ENCODE data around the gene UMAD1.

UMAD1 gene

DNA sequence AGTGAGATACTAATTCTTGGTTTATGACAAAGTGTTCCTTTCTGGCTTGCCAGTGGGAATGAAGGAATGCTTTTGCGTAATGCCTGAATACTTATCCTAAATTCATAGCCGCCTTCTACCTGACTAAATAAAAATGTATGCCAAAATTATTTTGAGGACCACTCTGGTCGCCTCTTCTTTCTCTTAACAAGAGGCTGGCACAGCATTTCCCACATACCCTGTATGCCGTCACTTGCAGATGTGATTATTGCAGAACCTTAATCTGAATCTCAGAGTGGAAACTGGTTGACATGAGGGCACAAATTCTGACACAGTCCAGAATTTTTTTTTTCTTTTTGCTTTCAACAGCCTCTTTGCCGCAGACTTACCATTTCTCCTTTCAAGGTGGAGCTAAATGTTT is 203.4 kb downstream of the UMAD1 start:
- Histone ChIP-seq H2BK12ac (ENCODE audit: low read length in 2 of 2) (no peak overlapping the region), H2BK15ac (ENCODE audit: low read depth, poor library complexity, severe bottlenecking) (no peak overlapping the region), H3K23ac (ENCODE audit: low read length in 2 of 2) (no peak overlapping the region), H4K8ac (ENCODE audit: low read length) (no peak overlapping the region), H2BK5ac (ENCODE audit: low read depth, low read length, poor library complexity, severe bottlenecking) (no peak overlapping the region), H3K4me1 (ENCODE audit: control insufficient read depth, insufficient read depth, low read depth, low read length) (no peaks in the 10 kb centered on the region), H2BK120ac (ENCODE audit: low read depth, low read length) (no peak overlapping the region), H3K9me3 (ENCODE audit: control insufficient read depth, low read length) (no peaks in the 10 kb centered on the region), H3K36me3 (ENCODE audit: control insufficient read depth in 1 of 2, insufficient read depth in 2 of 2, low read depth in 1 of 2, low read length in 2 of 2) (no peaks in the 10 kb centered on the region), H4K91ac (ENCODE audit: low read length) (no peak overlapping the region), H2AK5ac (ENCODE audit: low read length, severe bottlenecking) (no peak overlapping the region), H3K27me3 (ENCODE audit: control insufficient read depth in 1 of 2, insufficient read depth in 1 of 2, low read length in 2 of 2) (no peaks in the 10 kb centered on the region), H2AFZ (ENCODE audit: low read depth, low read length) (no peak overlapping the region), H3K14ac (ENCODE audit: low read length in 2 of 2) (no peak overlapping the region), H3K4ac (ENCODE audit: low read depth in 1 of 2, low read length in 2 of 2) (no peak overlapping the region), H3K79me1 (replicated peaks; ENCODE audit: low read length, poor library complexity, severe bottlenecking) (peaks cover 2% of the 10 kb centered on the region), H3K4me2 (ENCODE audit: low read length, poor library complexity, severe bottlenecking) (no peak overlapping the region), H3K4me3 (ENCODE audit: insufficient read depth in 1 of 2, low read depth in 1 of 2, low read length in 2 of 2) (no peak overlapping the region), H3K18ac (ENCODE audit: low read depth in 1 of 2, low read length in 2 of 2) (no peak overlapping the region), H3K9ac (ENCODE audit: low read length) (no peak overlapping the region), H3K27ac (ENCODE audit: low read length, poor library complexity, severe bottlenecking) (no peak overlapping the region)
- WGBS, result 84% methylated on average over 5 of the region's 5 CpGs
- no peak for DNase-seq

DNA sequence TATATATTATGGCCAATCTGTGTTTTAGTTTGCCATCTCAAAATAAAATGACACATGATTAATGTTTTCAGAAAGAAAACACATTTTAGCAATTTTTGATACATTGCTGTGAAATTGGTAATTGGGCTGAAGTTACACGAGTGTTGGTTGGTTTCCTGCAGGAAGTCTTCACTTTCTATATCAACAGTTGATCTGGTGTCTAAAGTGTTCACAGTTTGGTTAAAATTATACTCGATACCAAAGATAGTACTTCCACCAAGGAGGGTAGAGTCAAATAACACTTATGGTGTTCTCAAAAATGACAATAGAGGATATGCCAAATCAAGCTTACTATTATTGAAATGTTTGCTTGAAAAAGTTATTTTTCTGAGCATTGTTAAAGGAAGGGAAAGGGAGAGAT is 207.7 kb downstream of the UMAD1 start:
- H2BK120ac ChIP-seq (ENCODE audit: low read depth, low read length), result no peak overlapping the region
- no CpG with 5 or more reads among the region's 2 CpGs for WGBS
- H3K4me2 ChIP-seq (ENCODE audit: low read length, poor library complexity, severe bottlenecking), result no peak overlapping the region
- no peak overlapping the region for H3K18ac ChIP-seq (ENCODE audit: low read depth in 1 of 2, low read length in 2 of 2)
- H2BK5ac ChIP-seq (ENCODE audit: low read depth, low read length, poor library complexity, severe bottlenecking), result no peak overlapping the region
- H3K23ac ChIP-seq (ENCODE audit: low read length in 2 of 2), result no peak overlapping the region
- H2AK5ac ChIP-seq (ENCODE audit: low read length, severe bottlenecking), result no peak overlapping the region
- no peak overlapping the region for H3K9ac ChIP-seq (ENCODE audit: low read length)
- H3K4me3 ChIP-seq (ENCODE audit: insufficient read depth in 1 of 2, low read depth in 1 of 2, low read length in 2 of 2), result no peak overlapping the region
- DNase-seq, result no peak
- H2BK15ac ChIP-seq (ENCODE audit: low read depth, poor library complexity, severe bottlenecking), result no peak overlapping the region
- H4K91ac ChIP-seq (ENCODE audit: low read length), result no peak overlapping the region
- H3K4me1 ChIP-seq (ENCODE audit: control insufficient read depth, insufficient read depth, low read depth, low read length), result no peaks in the 10 kb centered on the region
- H2AFZ ChIP-seq (ENCODE audit: low read depth, low read length), result no peak overlapping the region
- peaks cover 5% of the 10 kb centered on the region for H3K79me1 ChIP-seq (replicated peaks; ENCODE audit: low read length, poor library complexity, severe bottlenecking)
- no peak overlapping the region for H4K8ac ChIP-seq (ENCODE audit: low read length)
- no peak overlapping the region for H3K14ac ChIP-seq (ENCODE audit: low read length in 2 of 2)
- no peak overlapping the region for H3K4ac ChIP-seq (ENCODE audit: low read depth in 1 of 2, low read length in 2 of 2)
- H3K36me3 ChIP-seq (ENCODE audit: control insufficient read depth in 1 of 2, insufficient read depth in 2 of 2, low read depth in 1 of 2, low read length in 2 of 2), result no peaks in the 10 kb centered on the region
- H2BK12ac ChIP-seq (ENCODE audit: low read length in 2 of 2), result no peak overlapping the region
- H3K27ac ChIP-seq (ENCODE audit: low read length, poor library complexity, severe bottlenecking), result no peak overlapping the region
- no peaks in the 10 kb centered on the region for H3K9me3 ChIP-seq (ENCODE audit: control insufficient read depth, low read length)
- H3K27me3 ChIP-seq (ENCODE audit: control insufficient read depth in 1 of 2, insufficient read depth in 1 of 2, low read length in 2 of 2), result no peaks in the 10 kb centered on the region

DNA sequence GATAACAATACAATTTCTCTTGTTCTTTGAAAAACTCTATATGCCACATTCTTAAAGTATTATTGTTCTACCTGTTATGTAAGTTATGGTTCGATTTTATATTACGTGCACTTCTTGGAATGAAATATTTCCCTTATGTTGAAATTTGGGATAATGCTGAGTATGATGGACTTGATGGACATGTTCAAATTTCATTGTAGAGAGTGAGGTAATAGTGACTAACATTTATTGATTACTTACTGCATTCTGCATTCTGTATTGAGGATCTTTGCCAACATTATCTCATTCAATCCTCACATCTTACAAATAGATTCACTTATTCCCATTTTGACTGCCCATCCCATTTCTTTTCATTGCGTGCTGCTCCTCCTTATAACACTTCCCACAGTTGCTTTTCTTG is 208.3 kb downstream of the UMAD1 start:
- no peak overlapping the region for H2BK120ac ChIP-seq (ENCODE audit: low read depth, low read length)
- WGBS, result 50% methylated on average over 2 of the region's 3 CpGs
- H3K18ac ChIP-seq (ENCODE audit: low read depth in 1 of 2, low read length in 2 of 2), result no peak overlapping the region

DNA sequence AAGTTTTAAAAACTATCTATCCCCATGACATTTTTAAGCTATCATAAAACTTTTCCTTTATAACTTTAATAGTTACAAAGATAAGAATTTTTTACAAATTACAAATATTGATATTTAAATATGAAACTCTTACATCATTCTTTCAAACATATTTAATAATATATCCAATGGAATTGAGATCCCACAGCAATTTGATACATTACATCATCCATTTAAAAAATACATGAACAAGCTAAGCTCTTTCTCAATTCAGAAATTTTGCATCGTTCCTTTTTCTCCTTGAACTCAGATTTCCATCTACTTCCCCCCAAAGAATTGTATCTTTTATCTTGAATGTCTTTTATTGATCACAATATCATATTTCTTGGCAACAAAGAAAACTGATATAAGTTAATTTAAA is 209.6 kb downstream of the UMAD1 start:
- H3K23ac ChIP-seq (ENCODE audit: low read length in 2 of 2), result no peak overlapping the region
- no peak overlapping the region for H3K18ac ChIP-seq (ENCODE audit: low read depth in 1 of 2, low read length in 2 of 2)
- H4K91ac ChIP-seq (ENCODE audit: low read length), result no peak overlapping the region
- no peaks in the 10 kb centered on the region for H3K4me1 ChIP-seq (ENCODE audit: control insufficient read depth, insufficient read depth, low read depth, low read length)
- H4K8ac ChIP-seq (ENCODE audit: low read length), result no peak overlapping the region
- H2BK120ac ChIP-seq (ENCODE audit: low read depth, low read length), result no peak overlapping the region
- H3K9ac ChIP-seq (ENCODE audit: low read length), result no peak overlapping the region
- no peak overlapping the region for H2BK12ac ChIP-seq (ENCODE audit: low read length in 2 of 2)
- no peak overlapping the region for H2BK15ac ChIP-seq (ENCODE audit: low read depth, poor library complexity, severe bottlenecking)
- H2BK5ac ChIP-seq (ENCODE audit: low read depth, low read length, poor library complexity, severe bottlenecking), result no peak overlapping the region
- no peak overlapping the region for H3K4me3 ChIP-seq (ENCODE audit: insufficient read depth in 1 of 2, low read depth in 1 of 2, low read length in 2 of 2)
- H3K4me2 ChIP-seq (ENCODE audit: low read length, poor library complexity, severe bottlenecking), result no peak overlapping the region
- H3K4ac ChIP-seq (ENCODE audit: low read depth in 1 of 2, low read length in 2 of 2), result no peak overlapping the region
- DNase-seq, result no peak
- no peaks in the 10 kb centered on the region for H3K36me3 ChIP-seq (ENCODE audit: control insufficient read depth in 1 of 2, insufficient read depth in 2 of 2, low read depth in 1 of 2, low read length in 2 of 2)
- no peak overlapping the region for H2AK5ac ChIP-seq (ENCODE audit: low read length, severe bottlenecking)
- peaks cover 6% of the 10 kb centered on the region for H3K79me1 ChIP-seq (replicated peaks; ENCODE audit: low read length, poor library complexity, severe bottlenecking)
- H3K27ac ChIP-seq (ENCODE audit: low read length, poor library complexity, severe bottlenecking), result no peak overlapping the region
- peaks cover 6% of the 10 kb centered on the region for H3K9me3 ChIP-seq (ENCODE audit: control insufficient read depth, low read length)
- H2AFZ ChIP-seq (ENCODE audit: low read depth, low read length), result no peak overlapping the region
- 100% methylated on average over 1 of the region's 1 CpG for WGBS
- no peak overlapping the region for H3K14ac ChIP-seq (ENCODE audit: low read length in 2 of 2)
- H3K27me3 ChIP-seq (ENCODE audit: control insufficient read depth in 1 of 2, insufficient read depth in 1 of 2, low read length in 2 of 2), result no peaks in the 10 kb centered on the region

More for the DNA sequence above, 208.3 kb downstream of the UMAD1 start:
- Histone ChIP-seq H3K4me2 (ENCODE audit: low read length, poor library complexity, severe bottlenecking) (no peak overlapping the region), H4K91ac (ENCODE audit: low read length) (no peak overlapping the region), H3K27me3 (ENCODE audit: control insufficient read depth in 1 of 2, insufficient read depth in 1 of 2, low read length in 2 of 2) (no peaks in the 10 kb centered on the region), H3K9me3 (ENCODE audit: control insufficient read depth, low read length) (no peaks in the 10 kb centered on the region), H2BK15ac (ENCODE audit: low read depth, poor library complexity, severe bottlenecking) (no peak overlapping the region), H2AFZ (ENCODE audit: low read depth, low read length) (no peak overlapping the region), H3K9ac (ENCODE audit: low read length) (no peak overlapping the region), H3K23ac (ENCODE audit: low read length in 2 of 2) (no peak overlapping the region), H3K79me1 (replicated peaks; ENCODE audit: low read length, poor library complexity, severe bottlenecking) (peaks cover 5% of the 10 kb centered on the region), H3K27ac (ENCODE audit: low read length, poor library complexity, severe bottlenecking) (no peak overlapping the region), H3K4ac (ENCODE audit: low read depth in 1 of 2, low read length in 2 of 2) (no peak overlapping the region), H3K4me3 (ENCODE audit: insufficient read depth in 1 of 2, low read depth in 1 of 2, low read length in 2 of 2) (no peak overlapping the region), H2AK5ac (ENCODE audit: low read length, severe bottlenecking) (no peak overlapping the region), H4K8ac (ENCODE audit: low read length) (no peak overlapping the region), H2BK12ac (ENCODE audit: low read length in 2 of 2) (no peak overlapping the region), H2BK5ac (ENCODE audit: low read depth, low read length, poor library complexity, severe bottlenecking) (no peak overlapping the region), H3K14ac (ENCODE audit: low read length in 2 of 2) (no peak overlapping the region), H3K36me3 (ENCODE audit: control insufficient read depth in 1 of 2, insufficient read depth in 2 of 2, low read depth in 1 of 2, low read length in 2 of 2) (no peaks in the 10 kb centered on the region), H3K4me1 (ENCODE audit: control insufficient read depth, insufficient read depth, low read depth, low read length) (no peaks in the 10 kb centered on the region)
- DNase-seq, result no peak

All from mesenchymal stem cell (in vitro differentiated cells and primary cell).